Prostate gland (tissue), 2 donors: Measurements from ENCODE around the gene DCC. TPM values are rescaled to one million over a fixed set of nuclear protein-coding genes. Genes with fewer than 3 reads are reported as not detected.

Experiments
- DNase-seq: peaks from one replicate; pipeline ENCODE4 v3.0.0-alpha.2; 2019; ENCODE audit warnings: low spot score
- H3K27ac ChIP-seq, 2 donors: fragments of 200-600 bp; sonication (generic); 2 replicates each; pipeline ENCODE4 v1.5.1; 2017 to 2019
- H3K27me3 ChIP-seq: fragments of 200-600 bp; sonication (generic); replicated peaks from 2 replicates; pipeline ENCODE4 v1.5.1; 2019; ENCODE audit not compliant: insufficient read depth
- H3K36me3 ChIP-seq, 2 donors: fragments of 200-600 bp; sonication (generic); 1 replicate in 1 of 2; 2 replicates in 1 of 2; pipeline versions ENCODE4 v1.5.1 to v1.8.1; 2017 to 2019
- H3K4me1 ChIP-seq: fragments of 200-600 bp; sonication (generic); replicated peaks from 2 replicates; pipeline ENCODE4 v1.5.1; 2019
- H3K4me3 ChIP-seq, 2 donors: fragments of 200-600 bp; sonication (generic); 2 replicates each; pipeline ENCODE4 v1.5.1; 2017 to 2019
- H3K9me3 ChIP-seq: fragments of 200-600 bp; sonication (generic); 2 replicates; pipeline ENCODE4 v1.5.1; 2017
- POLR2A ChIP-seq: fragments of 450-650 bp; IDR thresholded peaks from one replicate; pipeline ENCODE4 v1.6.1; 2016; ENCODE audit warnings: antibody characterized with exemption, mild to moderate bottlenecking
- POLR2AphosphoS5 ChIP-seq: sonication (generic); formaldehyde crosslinking; IDR thresholded peaks from one replicate; pipeline ENCODE4 v1.6.1; 2017; ENCODE audit warnings: antibody characterized with exemption
- WGBS: methylation state at CpG from one replicate; pipeline ENCODE4 v1.1.5; 2018; 5-methylcytosine and 5-hydroxymethylcytosine counted together
- intact Hi-C: fragments of 100-400 bp; cut with DNase I; formaldehyde crosslinking; loops from one replicate; pipeline ENCODE4 v1.14.2; 2022
- total RNA-seq, 2 donors: library from RNA; depleted of rRNA; stranded (reverse); fragments of >200 nt; gene quantifications; one replicate each; pipeline ENCODE4 v1.1.0, GENCODE V29; 2016
- TF ChIP-seq, protein P1 (sequence below), 4 experiments: fragments of 200-600 bp in 2 of 4; fragments of 450-650 bp in 2 of 4; sonication (generic) in 2 of 4; IDR thresholded peaks; 1 replicate in 3 of 4; 2 replicates in 1 of 4; pipeline ENCODE4 v1.5.1; 2016 to 2019; ENCODE audit warnings: antibody characterized with exemption in 4 of 4, mild to moderate bottlenecking in 2 of 4, moderate library complexity in 2 of 4

Gene DCC
- total RNA-seq, 2 donors from 2014 or later: 0.55 to 3.7 TPM

DNA sequence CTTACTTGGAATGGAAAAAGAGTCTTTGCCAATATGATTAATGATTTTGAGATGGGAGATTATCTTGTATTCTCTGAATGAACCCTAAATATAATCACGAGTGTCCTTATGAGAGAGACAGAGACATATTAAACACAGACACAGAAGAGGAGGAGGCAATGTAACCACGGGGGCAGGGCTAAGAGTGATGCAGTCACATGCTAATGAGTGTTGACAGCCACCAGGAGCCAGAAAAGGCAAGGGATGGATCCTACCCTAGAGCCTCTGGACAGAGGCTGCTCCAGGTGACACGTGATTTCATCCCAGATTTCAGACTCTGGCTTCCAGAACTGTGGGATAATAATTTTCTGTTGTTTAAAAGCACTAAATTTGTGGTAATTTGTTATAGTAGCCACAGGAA, 1204.9 kb downstream of the DCC start:
- no peak for DNase-seq
- WGBS: 27% methylated on average over 3 of the region's 3 CpGs
- Histone ChIP-seq H3K9me3 (no peaks in the 10 kb centered on the region), H3K4me3 (no peak overlapping the region), H3K36me3 (no peaks in the 10 kb centered on the region), H3K4me1 (no peaks in the 10 kb centered on the region), H3K27me3 (no peaks in the 10 kb centered on the region), H3K27ac (no peak overlapping the region)
- TF ChIP-seq POLR2A (no peak), POLR2AphosphoS5 (no peak)
- TF ChIP-seq, protein P1, sequence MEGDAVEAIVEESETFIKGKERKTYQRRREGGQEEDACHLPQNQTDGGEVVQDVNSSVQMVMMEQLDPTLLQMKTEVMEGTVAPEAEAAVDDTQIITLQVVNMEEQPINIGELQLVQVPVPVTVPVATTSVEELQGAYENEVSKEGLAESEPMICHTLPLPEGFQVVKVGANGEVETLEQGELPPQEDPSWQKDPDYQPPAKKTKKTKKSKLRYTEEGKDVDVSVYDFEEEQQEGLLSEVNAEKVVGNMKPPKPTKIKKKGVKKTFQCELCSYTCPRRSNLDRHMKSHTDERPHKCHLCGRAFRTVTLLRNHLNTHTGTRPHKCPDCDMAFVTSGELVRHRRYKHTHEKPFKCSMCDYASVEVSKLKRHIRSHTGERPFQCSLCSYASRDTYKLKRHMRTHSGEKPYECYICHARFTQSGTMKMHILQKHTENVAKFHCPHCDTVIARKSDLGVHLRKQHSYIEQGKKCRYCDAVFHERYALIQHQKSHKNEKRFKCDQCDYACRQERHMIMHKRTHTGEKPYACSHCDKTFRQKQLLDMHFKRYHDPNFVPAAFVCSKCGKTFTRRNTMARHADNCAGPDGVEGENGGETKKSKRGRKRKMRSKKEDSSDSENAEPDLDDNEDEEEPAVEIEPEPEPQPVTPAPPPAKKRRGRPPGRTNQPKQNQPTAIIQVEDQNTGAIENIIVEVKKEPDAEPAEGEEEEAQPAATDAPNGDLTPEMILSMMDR (IDR thresholded peaks at IDR 0.05): no peak
- intact Hi-C loops: no loop called here

DNA sequence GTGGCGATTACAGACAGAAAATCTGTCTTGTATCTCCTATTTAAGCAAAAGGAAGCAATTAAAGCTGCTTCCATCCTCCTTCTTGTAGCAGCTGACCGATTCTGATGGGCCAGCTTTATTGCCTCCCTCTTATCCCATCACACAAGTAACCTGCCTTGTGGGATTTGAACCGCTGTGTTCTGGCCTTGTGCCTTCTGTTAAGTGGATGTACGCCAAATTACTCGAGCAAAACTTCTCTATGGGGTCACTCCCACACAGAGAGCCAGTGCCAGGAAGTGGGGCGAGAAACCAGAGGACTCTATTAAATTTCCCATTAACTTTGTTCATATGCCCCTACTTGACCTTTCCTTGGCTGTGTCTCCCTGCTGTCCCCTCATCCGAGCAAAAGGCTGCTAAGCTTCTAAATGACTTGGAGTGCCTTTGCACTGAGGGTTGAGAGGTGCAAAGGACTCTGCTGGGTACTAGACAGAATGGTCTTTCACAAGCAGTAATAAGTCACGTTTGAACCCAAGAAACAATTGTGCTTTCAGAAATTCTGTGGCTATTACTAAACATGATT, 1212.0 kb downstream of the DCC start:
- Histone ChIP-seq H3K27ac (no peak overlapping the region), H3K36me3 (no peaks in the 10 kb centered on the region), H3K9me3 (no peaks in the 10 kb centered on the region), H3K4me1 (no peaks in the 10 kb centered on the region), H3K27me3 (no peaks in the 10 kb centered on the region), H3K4me3 (no peak overlapping the region)
- TF ChIP-seq, protein P1 (IDR thresholded peaks at IDR 0.05): no peak
- no peak for TF ChIP-seq POLR2AphosphoS5
- TF ChIP-seq POLR2A: no peak
- 44% methylated on average over 8 of the region's 8 CpGs for WGBS
- DNase-seq: no peak
- intact Hi-C loops: no loop called here

DNA sequence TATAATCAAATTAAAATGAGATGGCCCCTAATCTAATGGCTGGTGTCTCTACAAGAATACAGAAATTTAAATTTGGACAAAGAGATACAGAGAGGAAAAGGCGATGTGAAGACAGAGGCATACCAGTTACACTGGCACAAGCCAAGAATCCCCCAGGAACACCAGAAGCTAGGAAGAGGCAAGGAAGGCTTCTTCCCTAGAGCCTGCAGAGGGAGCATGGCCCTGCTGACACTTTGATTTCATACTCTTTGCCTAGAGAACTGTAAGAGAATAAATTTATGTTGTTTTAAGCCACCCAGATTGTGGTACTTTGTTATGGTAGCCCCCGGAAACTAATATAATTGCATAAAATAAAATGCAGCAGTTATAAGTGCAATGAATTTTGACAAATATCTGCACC, 1213.0 kb downstream of the DCC start:
- 95% methylated on average over 2 of the region's 2 CpGs for WGBS
- TF ChIP-seq POLR2AphosphoS5 (no peak), POLR2A (no peak)
- TF ChIP-seq, protein P1 (IDR thresholded peaks at IDR 0.05): no peak

DNA sequence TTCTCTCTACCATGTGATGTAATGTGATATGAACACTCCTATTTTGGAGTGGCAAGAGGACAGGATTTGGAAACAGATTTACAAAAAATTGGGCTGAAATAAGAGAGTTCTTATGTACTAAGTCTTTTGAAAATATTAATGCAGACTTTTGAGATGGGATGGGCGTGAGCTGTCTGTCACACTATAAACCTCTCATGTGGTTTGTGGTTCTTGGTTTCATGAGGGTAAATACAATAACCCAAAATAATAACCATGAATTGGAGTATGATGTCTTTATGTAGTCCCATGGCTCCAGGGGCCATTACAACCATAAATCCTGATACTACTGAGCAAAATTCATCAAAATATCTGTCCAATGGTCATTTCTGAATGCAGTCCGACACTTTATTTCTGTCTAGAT, 1216.5 kb downstream of the DCC start:
- intact Hi-C loops: no loop called here
- no peaks in the 10 kb centered on the region for H3K27me3 ChIP-seq
- no peaks in the 10 kb centered on the region for H3K36me3 ChIP-seq
- no peak overlapping the region for H3K27ac ChIP-seq
- H3K4me3 ChIP-seq: no peak overlapping the region
- no peak for DNase-seq
- WGBS: 90% methylated on average over 2 of the region's 2 CpGs
- H3K9me3 ChIP-seq: no peaks in the 10 kb centered on the region
- TF ChIP-seq POLR2AphosphoS5: no peak
- TF ChIP-seq, protein P1 (IDR thresholded peaks at IDR 0.05): no peak
- TF ChIP-seq POLR2A: no peak
- H3K4me1 ChIP-seq: no peaks in the 10 kb centered on the region

More for the DNA sequence above, 1213.0 kb downstream of the DCC start:
- no peaks in the 10 kb centered on the region for H3K36me3 ChIP-seq
- intact Hi-C loops: no loop called here
- no peak overlapping the region for H3K27ac ChIP-seq
- DNase-seq: no peak
- no peaks in the 10 kb centered on the region for H3K4me1 ChIP-seq
- H3K27me3 ChIP-seq: no peaks in the 10 kb centered on the region
- H3K9me3 ChIP-seq: no peaks in the 10 kb centered on the region
- no peak overlapping the region for H3K4me3 ChIP-seq

DNA sequence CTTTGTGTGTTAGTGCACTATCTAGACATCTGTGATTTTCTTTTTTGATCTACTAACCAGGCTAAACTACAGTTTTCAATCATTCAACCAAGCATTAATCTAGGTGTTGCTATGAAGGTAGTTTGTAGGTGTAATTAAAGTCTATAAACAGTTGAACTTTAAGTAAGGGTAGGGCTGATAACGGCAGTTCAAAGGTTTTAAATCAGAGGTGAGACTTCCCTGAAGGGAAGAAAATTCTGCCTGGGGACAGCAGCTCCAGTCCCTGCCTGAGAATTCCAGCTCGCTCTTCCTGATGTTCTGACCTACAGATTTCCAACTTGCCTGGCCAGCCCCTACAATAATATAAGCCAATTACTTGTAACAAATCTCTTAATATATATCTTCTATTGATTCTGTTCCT, 1220.5 kb downstream of the DCC start:
- no peak overlapping the region for H3K4me3 ChIP-seq
- WGBS: 67% methylated on average over 2 of the region's 2 CpGs
- H3K4me1 ChIP-seq: no peaks in the 10 kb centered on the region
- H3K27ac ChIP-seq: no peak overlapping the region
- H3K36me3 ChIP-seq: no peaks in the 10 kb centered on the region
- TF ChIP-seq, protein P1 (IDR thresholded peaks at IDR 0.05): no peak
- TF ChIP-seq POLR2AphosphoS5: no peak
- TF ChIP-seq POLR2A: no peak
- no peaks in the 10 kb centered on the region for H3K27me3 ChIP-seq
- H3K9me3 ChIP-seq: no peaks in the 10 kb centered on the region
- no peak for DNase-seq
- intact Hi-C loops: no loop called here
